Stimulated activated memory B cell treated with anti-CD40 and anti-IgM and Interleukin-4, amounts not matched to agents 10 μg/mL and 1 μg/mL and 100 μg/mL, for 72 hours (primary cell): ENCODE data around the gene FIP1L1.

Experiments used
- ATAC-seq: fragments of 150-1000 bp; cut with Tn5 transposase; 2 replicates; pipeline ENCODE4 v1.10.0; 2021
- H3K27ac Mint-ChIP-seq: one replicate; pipeline ENCODE4 v1.8.0; 2022; ENCODE audit warnings: mild to moderate bottlenecking, mixed read lengths
- H3K27me3 Mint-ChIP-seq: one replicate; pipeline ENCODE4 v1.8.0; 2022; ENCODE audit warnings: mixed read lengths
- H3K36me3 Mint-ChIP-seq: one replicate; pipeline ENCODE4 v1.8.0; 2022; ENCODE audit warnings: mixed read lengths
- H3K4me1 Mint-ChIP-seq: one replicate; pipeline ENCODE4 v1.8.0; 2022; ENCODE audit warnings: mixed read lengths
- H3K4me3 Mint-ChIP-seq: one replicate; pipeline ENCODE4 v1.8.0; 2022; ENCODE audit warnings: mild to moderate bottlenecking, moderate library complexity, mixed read lengths
- H3K9me3 Mint-ChIP-seq: one replicate; pipeline ENCODE4 v1.8.0; 2022; ENCODE audit warnings: mixed read lengths

FIP1L1 gene

GRCh38 chr4:53497487-53498244, 120.2 kb downstream of the FIP1L1 start:
- no peaks in the 10 kb centered on the region for H3K9me3 Mint-ChIP-seq
- H3K36me3 Mint-ChIP-seq = no peaks in the 10 kb centered on the region
- no peaks in the 10 kb centered on the region for H3K4me1 Mint-ChIP-seq
- H3K27ac Mint-ChIP-seq = no peak overlapping the region
- ATAC-seq = no peak
- H3K27me3 Mint-ChIP-seq = no peaks in the 10 kb centered on the region
- no peak overlapping the region for H3K4me3 Mint-ChIP-seq

- Mint-ChIP-seq H3K36me3 (no peaks in the 10 kb centered on the region), H3K27me3 (no peaks in the 10 kb centered on the region), H3K27ac (no peak overlapping the region), H3K4me3 (no peak overlapping the region), H3K9me3 (no peaks in the 10 kb centered on the region), H3K4me1 (no peaks in the 10 kb centered on the region)
- ATAC-seq = no peak
Observed at GRCh38 chr4:53498706-53499105, 121.3 kb downstream of the FIP1L1 start.

- H3K4me3 Mint-ChIP-seq = no peak overlapping the region
- H3K27me3 Mint-ChIP-seq = no peaks in the 10 kb centered on the region
- H3K27ac Mint-ChIP-seq = no peak overlapping the region
- no peaks in the 10 kb centered on the region for H3K36me3 Mint-ChIP-seq
- ATAC-seq = no peak
- no peaks in the 10 kb centered on the region for H3K9me3 Mint-ChIP-seq
- no peaks in the 10 kb centered on the region for H3K4me1 Mint-ChIP-seq
Observed at GRCh38 chr4:53499791-53500190, 122.3 kb downstream of the FIP1L1 start.

DNA sequence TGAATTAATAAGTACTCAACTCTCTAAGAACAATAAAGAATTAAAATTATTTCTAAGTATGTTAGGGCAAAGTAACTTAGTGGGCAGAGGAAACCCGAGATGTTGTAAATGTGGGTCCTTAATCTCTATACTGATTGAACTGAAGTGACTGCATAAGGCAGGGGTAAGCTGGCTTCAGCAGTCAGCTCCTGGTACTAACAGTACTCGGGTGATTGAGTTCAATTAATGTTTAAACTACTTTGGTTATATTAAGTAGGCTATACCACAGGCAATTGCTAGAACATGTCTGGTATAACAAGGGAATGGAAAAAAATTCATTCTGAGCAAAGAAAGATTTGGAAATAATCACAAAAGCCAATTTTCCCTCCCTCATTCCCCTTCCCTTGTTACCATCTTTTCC, 123.1 kb downstream of the FIP1L1 start:
- Mint-ChIP-seq H3K36me3 (no peaks in the 10 kb centered on the region), H3K27ac (no peak overlapping the region), H3K27me3 (no peaks in the 10 kb centered on the region), H3K4me1 (no peaks in the 10 kb centered on the region), H3K4me3 (no peak overlapping the region), H3K9me3 (no peaks in the 10 kb centered on the region)
- no peak for ATAC-seq

GRCh38 chr4:53501561-53501960, 124.1 kb downstream of the FIP1L1 start:
- no peak for ATAC-seq
- Mint-ChIP-seq H3K4me3 (no peak overlapping the region), H3K4me1 (no peaks in the 10 kb centered on the region), H3K9me3 (no peaks in the 10 kb centered on the region), H3K27ac (no peak overlapping the region), H3K36me3 (no peaks in the 10 kb centered on the region), H3K27me3 (no peaks in the 10 kb centered on the region)

- Mint-ChIP-seq H3K4me3 (no peak overlapping the region), H3K9me3 (no peaks in the 10 kb centered on the region)
Observed at GRCh38 chr4:53502094-53502493, 124.7 kb downstream of the FIP1L1 start.

GRCh38 chr4:53505947-53506346, 128.5 kb downstream of the FIP1L1 start:
- H3K4me3 Mint-ChIP-seq = no peak overlapping the region
- H3K27ac Mint-ChIP-seq = no peak overlapping the region
- H3K9me3 Mint-ChIP-seq = no peaks in the 10 kb centered on the region
- no peak for ATAC-seq
- H3K36me3 Mint-ChIP-seq = no peaks in the 10 kb centered on the region
- no peaks in the 10 kb centered on the region for H3K27me3 Mint-ChIP-seq
- no peaks in the 10 kb centered on the region for H3K4me1 Mint-ChIP-seq

More at GRCh38 chr4:53502094-53502493, 124.7 kb downstream of the FIP1L1 start:
- no peaks in the 10 kb centered on the region for H3K27me3 Mint-ChIP-seq
- ATAC-seq = no peak
- H3K36me3 Mint-ChIP-seq = no peaks in the 10 kb centered on the region
- no peaks in the 10 kb centered on the region for H3K4me1 Mint-ChIP-seq
- H3K27ac Mint-ChIP-seq = no peak overlapping the region

- H3K4me1 Mint-ChIP-seq = no peaks in the 10 kb centered on the region
- no peaks in the 10 kb centered on the region for H3K36me3 Mint-ChIP-seq
Observed at GRCh38 chr4:53507058-53507457, 129.6 kb downstream of the FIP1L1 start.

GRCh38 chr4:53507671-53508286, 130.3 kb downstream of the FIP1L1 start:
- no peaks in the 10 kb centered on the region for H3K9me3 Mint-ChIP-seq

More at GRCh38 chr4:53507058-53507457, 129.6 kb downstream of the FIP1L1 start:
- no peak for ATAC-seq
- Mint-ChIP-seq H3K9me3 (no peaks in the 10 kb centered on the region), H3K27me3 (no peaks in the 10 kb centered on the region), H3K27ac (no peak overlapping the region), H3K4me3 (no peak overlapping the region)

DNA sequence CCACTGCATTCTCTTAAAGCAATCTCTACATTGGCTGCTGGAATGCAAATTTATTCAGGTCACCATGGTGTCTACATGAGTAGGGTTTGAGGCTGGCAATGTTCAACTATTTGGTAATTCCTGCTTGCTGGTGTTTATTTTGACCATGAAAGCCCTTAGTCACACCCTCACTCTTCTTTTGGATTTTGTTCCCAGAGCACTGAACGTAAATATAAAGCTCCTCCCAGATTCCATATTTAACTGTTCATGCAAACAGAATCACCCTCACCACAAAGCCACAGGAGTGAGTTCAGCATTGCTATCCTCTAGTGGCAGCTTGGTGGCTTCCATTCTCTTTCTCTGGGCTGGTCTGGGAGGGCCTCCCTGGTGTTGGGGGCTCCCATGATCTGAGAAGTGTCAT, 131.0 kb downstream of the FIP1L1 start:
- no peak for ATAC-seq
- no peaks in the 10 kb centered on the region for H3K4me1 Mint-ChIP-seq
- H3K9me3 Mint-ChIP-seq = no peaks in the 10 kb centered on the region

More at GRCh38 chr4:53507671-53508286, 130.3 kb downstream of the FIP1L1 start:
- Mint-ChIP-seq H3K27me3 (no peaks in the 10 kb centered on the region), H3K4me1 (no peaks in the 10 kb centered on the region), H3K27ac (no peak overlapping the region), H3K4me3 (no peak overlapping the region), H3K36me3 (no peaks in the 10 kb centered on the region)
- ATAC-seq = no peak

DNA sequence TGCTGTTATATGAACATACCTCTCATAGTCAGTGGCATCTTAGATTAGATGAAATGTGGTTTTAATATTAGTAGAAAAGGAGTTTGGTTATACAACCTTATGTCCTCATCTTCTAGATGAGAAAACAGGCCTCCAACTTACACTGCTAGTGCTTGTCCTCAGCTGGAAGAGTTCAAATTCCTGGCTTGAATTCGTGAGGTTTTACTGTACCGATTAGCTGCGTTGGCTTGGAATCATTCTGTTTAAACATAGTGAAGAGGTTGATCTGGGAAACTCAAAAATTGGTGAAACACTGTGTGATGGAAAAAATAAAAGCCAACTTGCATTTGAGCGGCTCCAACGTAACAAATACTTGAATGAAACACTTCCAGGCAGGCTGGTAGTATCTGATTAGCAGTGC, 132.9 kb downstream of the FIP1L1 start:
- no peaks in the 10 kb centered on the region for H3K4me1 Mint-ChIP-seq
- no peaks in the 10 kb centered on the region for H3K27me3 Mint-ChIP-seq
- no peak for ATAC-seq
- no peaks in the 10 kb centered on the region for H3K9me3 Mint-ChIP-seq
- no peak overlapping the region for H3K4me3 Mint-ChIP-seq
- no peaks in the 10 kb centered on the region for H3K36me3 Mint-ChIP-seq
- no peak overlapping the region for H3K27ac Mint-ChIP-seq

More for the DNA sequence above, 131.0 kb downstream of the FIP1L1 start:
- Mint-ChIP-seq H3K27ac (no peak overlapping the region), H3K36me3 (no peaks in the 10 kb centered on the region), H3K4me3 (no peak overlapping the region), H3K27me3 (no peaks in the 10 kb centered on the region)
